ENCODE data around the gene LRRIQ4.

The LRRIQ4 gene

DNA sequence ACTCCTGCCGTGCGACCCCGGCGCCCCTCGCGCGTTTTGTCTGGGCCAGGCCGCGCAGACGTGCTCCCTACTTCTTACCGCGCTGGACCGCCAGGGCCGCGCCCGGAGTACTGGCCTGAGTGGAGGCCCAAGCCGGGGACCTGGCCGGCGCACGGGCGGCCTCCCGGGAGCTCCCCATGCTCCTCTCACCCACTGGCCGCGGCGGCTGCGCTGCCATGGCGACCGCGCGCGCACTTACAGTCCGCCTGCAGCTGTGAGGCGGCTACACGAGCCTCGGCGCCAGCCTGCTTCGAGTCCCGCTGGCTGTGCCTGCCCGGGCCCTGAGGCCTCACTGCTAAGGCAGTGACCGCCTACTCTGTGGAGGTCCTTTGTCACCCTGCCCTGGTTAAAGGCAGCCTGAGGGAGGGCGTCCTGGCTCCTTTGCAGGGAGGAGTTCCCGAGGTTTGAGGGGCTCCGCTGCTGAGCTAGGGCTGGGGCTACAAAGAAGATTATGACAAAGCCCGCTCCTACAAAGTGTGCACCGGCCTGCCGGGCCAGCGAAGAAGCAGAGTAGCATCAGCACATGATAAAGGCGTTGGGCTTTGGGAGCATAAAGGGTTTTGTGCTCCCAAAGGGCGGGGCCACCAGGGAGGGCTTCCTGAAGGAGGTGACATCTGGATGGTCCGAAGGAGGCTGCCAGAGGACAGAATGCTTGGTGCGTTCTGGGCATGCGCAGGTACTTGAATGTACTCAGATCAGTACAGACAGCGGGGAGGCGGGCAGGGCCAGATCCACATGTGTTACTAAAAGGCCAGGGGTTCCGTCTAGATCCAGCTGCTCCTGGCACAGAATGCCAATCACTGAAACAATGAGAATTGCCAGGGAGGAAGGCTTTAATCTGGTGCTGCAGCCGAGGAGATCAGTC lies at the start of gene LRRIQ4, which contains the start of gene LRRC34:
LRRIQ4 (plus strand) TSS at position 539 of the 904 bp plus-strand sequence. CDS start 9,052 bp downstream, outside the sequence.
LRRC34 (minus strand) TSS at position 573 of the 904 bp plus-strand sequence; CDS start at position 217, 356 bp downstream.
- peak; percentile 58 for DNase-seq (ENCODE audit: low read depth)

DNA sequence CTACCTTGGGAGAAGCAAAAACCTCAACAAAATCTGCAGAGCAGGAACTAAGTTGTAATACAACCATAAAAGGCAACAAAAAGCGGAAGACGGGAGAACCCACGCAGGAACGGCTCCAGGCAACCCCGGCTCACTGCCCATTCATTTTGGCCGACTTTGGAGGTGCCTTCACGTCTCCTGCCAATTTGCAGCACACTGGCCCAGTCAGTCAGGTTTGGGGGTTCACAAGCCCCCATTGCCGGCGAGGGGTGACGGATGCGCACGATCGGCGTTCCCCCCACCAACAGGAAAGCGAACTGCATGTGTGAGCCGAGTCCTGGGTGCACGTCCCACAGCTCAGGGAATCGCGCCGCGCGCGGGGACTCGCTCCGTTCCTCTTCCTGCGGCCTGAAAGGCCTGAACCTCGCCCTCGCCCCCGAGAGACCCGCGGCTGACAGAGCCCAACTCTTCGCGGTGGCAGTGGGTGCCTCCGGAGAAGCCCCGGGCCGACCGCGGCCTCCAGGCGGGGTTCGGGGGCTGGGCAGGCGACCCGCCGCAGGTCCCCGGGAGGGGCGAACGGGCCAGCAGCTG lies 48.3 kb upstream of the LRRIQ4 start:
- DNase-seq (ENCODE audit: low read depth), result peak; percentile 48

GRCh38 chr3:169764882-169765612 lies 47.6 kb upstream of the LRRIQ4 start, which contains the start of gene TERC:
Gene TERC, minus strand, starts transcription at chr3:169765060.
- DNase-seq (ENCODE audit: low read depth), result peak; percentile 87

DNA sequence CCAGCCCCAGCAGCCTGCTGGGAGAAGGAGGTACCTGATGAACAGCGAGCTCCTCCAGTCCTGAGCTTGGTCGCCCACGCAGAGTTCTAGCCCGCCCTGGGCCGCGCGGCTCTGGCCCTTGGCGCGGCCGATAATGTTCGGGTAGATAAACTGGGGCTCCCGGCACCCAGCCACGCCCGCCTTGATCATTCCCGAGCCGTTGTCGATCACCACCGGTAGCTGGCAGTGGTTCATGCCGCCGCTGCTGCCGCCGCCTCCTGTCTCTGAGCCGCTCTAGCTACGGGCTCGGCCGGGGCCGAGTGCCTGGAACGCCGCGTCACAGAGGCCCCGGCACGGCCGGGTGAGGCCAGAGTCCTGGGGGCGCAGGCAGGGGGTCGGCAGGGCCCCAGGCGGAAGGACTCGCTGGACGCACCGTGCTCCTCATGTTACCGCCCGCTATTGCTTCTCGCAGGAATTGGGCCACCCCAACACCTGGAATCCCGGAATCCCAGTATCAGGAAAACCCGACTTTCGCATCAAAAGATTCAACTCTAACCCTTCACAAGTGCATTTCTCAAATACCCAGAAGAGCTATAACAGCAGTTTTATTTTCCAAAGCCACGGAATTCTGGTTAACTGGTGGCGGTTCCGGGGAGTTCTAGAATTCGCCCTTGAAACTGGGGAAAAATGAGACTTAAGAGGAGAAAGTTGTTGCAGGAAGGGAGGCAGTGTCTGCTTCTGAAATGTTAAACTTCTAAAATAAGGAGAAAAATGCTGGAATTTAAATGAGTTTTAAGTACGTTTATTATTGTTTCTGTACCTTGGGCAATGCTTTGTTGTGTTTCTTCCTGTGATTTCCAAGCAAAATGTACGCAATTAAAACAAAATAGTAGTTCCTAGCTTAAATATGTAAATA lies 43.1 kb upstream of the LRRIQ4 start, which contains the start of gene ACTRT3:
ACTRT3 (minus strand) TSS at position 275 of the 895 bp plus-strand sequence; CDS start at position 234, 41 bp downstream.
- peak; percentile 46 for DNase-seq (ENCODE audit: low read depth)

DNA sequence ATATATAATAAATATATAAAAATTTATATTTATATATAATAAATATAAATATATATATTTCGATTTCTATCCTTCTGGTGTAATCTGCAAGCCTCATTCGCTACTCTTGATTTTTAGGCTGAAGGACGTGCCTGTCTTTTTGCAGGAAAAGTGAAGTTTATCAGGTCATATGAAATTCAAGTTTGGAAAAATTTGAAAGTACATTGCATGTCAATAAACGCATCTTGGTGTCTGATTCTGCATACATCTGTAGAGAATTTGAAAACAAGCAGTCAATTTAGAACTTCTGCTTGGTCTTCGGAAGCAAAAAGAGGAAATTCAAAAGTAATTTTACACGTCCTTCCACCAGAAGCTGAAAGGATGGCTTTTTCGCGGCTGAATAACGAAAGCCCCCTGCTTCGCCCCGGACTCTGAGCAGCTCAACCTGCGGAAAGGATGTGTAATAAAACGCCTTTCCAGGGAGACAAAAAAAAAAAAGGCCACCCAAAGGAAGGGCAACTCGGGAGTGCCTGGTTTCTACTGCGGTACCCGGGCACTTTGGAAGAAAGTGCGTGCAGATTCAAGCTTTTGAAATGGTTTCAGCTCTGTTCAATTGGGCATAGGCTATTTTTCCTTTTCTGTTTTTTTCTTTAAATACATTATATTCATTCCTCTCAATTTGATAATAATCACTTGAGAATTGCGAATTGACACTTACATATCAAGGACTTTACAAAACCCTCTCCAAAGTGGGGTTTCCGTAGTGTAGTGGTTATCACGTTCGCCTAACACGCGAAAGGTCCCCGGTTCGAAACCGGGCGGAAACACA lies 41.0 kb upstream of the LRRIQ4 start:
- DNase-seq (ENCODE audit: low read depth), result peak; percentile 43

DNA sequence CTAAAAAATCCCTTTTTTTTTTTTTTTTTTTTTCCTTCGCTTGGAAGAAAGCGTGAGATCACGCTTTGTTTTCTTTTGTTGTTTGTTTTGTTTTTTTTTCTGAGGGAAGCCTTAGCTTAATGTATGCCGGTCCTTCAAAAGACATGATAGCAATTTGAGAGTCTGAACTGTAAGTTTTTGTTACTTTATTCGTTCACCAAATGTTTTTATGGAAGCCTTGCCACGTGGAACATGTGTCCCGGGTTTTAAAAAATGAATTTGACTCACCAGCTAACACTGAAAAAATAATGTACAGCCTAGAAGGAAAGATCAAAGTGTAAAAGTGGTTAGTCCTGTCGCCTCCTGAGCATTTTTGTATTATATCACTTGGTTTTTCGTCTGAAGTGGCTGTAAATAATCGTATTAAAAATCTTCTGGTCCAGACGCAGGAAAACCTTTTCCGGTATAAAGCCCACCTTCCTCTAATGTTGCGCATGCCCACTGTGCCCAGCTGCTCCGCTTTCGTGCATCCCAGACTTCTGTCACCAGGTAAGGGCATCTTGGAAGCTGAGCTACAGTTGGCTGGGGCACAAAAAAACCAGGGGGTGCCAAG lies 40.3 kb upstream of the LRRIQ4 start:
- peak; percentile 52 for DNase-seq (ENCODE audit: low read depth)

DNA sequence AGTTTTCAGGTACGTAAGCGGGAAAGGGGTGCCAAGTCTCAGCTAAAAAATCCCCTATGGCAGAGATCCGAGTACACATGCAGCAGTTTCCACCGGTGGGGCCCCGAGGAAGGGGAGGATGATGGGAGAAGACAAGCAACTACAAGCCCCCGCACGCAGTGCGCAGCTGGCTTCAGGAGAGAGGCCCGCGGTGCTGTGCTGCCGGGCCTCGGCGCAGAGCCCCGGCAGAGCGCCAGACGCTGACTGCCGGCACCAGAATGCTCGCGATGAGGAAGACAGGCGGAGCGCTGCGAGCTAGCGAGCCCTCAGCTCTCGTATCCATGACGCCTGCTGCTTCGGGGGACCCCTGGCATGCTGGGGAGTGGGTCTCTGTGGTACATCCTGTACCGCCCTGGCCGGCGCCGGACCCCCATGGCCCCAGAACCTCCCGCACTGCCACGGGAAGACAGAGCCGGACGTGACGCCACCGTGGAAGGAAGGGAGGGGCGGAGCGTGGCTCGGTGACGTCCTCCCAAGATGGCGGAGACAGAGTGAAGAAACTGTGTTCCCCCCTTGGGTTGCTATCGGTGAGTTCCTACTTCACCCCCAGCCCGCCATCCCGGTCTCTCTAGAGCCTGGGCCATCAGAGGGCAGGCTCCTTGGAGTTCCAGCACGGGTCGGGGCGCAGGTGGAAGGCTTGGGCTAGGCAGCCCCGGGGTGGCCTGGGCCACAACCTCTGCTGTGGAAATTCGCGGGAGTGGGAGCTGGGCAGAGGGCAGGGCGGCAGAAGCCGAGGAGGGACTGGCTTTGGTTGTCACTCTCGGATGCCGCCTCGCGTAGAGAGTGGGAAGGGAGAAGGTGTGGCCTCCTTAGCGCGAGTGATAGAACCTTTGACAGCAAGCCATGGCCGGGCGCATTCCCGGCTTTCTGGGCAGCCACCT lies 39.5 kb upstream of the LRRIQ4 start, which contains the start of gene MYNN:
MYNN (plus strand) TSS at position 500 of the 920 bp plus-strand sequence. CDS start 900 bp downstream, outside the sequence.
- peak; percentile 88 for DNase-seq (ENCODE audit: low read depth)

GRCh38 chr3:169774186-169774585 lies 38.5 kb upstream of the LRRIQ4 start:
- DNase-seq (ENCODE audit: low read depth), result no peak

GRCh38 chr3:169777822-169778221 lies 34.8 kb upstream of the LRRIQ4 start:
- DNase-seq (ENCODE audit: low read depth), result no peak

GRCh38 chr3:169780742-169781141 lies 31.9 kb upstream of the LRRIQ4 start:
- DNase-seq (ENCODE audit: low read depth), result no peak

DNA sequence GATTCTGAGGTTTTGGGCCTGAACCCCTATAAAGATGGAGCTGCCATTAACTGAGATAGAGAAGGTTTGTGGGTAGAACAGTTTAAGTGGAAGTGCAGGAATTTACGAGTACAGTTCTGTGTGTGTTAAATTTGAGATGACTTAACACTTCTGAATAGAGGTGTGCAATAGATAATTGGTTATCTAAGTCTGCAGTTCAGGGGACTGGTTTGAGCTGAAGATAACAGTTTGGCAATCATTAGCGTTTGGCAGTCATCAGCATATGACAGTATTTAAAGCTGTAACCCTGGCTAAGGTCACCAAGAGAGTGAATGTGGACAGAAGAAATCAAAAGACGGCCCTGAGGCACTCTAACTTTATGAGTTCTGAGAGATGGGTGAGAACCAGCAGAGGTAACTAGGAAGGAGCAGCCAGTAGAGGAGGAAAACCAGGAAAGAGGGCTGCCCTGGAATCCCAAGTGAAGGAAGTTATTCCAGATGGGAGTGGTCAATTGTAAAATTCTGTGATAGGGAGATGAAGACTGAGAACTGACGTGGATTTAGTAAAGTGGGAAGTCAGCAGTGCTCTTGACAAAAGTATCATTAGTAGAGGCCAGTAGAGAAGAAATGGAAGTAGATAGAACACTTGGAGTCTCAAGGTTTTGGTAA lies 31.3 kb upstream of the LRRIQ4 start:
- DNase-seq (ENCODE audit: low read depth), result no peak

DNA sequence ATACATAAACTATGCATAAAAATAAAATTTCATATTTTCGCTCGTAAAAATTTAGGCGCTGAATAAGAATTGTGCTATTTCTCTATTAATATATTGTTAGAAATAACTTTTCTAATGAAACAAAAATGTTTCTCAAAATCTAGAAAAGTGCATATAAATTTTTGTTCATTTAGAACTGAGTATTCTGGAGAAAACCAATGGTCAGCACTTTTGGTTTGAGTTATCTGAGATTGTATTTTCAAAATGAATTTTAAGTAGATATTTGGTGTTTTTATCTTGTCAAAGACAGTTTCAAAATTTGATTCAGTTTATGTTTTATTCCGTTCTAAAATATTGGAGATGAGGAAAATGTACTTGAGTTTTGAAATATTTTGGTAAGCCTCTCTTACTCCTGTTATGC lies 25.6 kb upstream of the LRRIQ4 start:
- DNase-seq (ENCODE audit: low read depth), result no peak

DNA sequence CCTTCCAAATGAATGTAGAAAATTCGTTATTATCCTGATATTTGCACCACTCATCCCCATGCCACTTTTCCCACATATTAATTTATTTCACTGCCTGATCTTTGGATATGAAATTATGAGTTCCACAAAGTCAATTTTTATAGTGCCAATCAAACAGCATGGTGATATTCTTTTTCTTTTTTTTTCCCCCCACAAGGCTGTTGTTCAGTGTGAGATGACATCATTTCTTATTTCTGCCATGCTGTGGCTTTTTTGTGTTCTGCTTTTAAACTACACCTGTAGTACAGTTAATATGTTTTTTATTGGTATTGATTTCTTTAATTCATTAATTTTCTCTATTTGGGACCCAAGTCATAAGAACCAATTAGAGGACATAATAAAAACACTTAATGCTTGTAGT lies 24.9 kb upstream of the LRRIQ4 start:
- no peak for DNase-seq (ENCODE audit: low read depth)

DNA sequence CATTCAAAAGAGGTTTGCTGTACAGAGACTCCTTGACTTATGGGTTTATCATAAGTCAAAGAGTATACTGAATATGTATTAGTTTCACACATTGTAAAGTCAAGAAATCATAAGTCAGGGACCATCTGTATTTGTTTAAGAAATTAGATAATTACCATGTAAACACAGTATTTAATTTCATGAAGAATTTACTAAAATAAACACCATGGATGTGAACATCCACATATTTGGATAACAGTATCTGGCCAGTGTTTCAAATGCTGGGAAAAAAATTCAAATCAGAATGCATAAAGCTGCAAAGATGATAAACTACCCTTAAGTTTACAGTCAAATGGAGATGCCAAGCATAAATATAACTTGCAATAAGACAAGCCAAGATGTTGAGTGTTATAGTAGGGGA lies 22.5 kb upstream of the LRRIQ4 start:
- no peak for DNase-seq (ENCODE audit: low read depth)

- DNase-seq (ENCODE audit: low read depth), result no peak
These were observed 21.8 kb upstream of the LRRIQ4 start for GRCh38 chr3:169790687-169791429.

GRCh38 chr3:169792359-169792758 lies 20.3 kb upstream of the LRRIQ4 start:
- no peak for DNase-seq (ENCODE audit: low read depth)

GRCh38 chr3:169804681-169805080 lies 8.0 kb upstream of the LRRIQ4 start:
- no peak for DNase-seq (ENCODE audit: low read depth)

All from stimulated activated CD4-positive, alpha-beta T cell treated with anti-CD3 and anti-CD28 coated beads, Interleukin-2, amount 100 ng/mL, for 4 hours (primary cell).